GM12874 (cell line): ENCODE data around the gene ADARB1.

Experiments
- CTCF ChIP-seq: IDR thresholded peaks from 2 replicates; pipeline ENCODE4 v1.5.1; 2011; ENCODE audit warnings: low read depth, mild to moderate bottlenecking, control low read depth, low read length, moderate library complexity; ENCODE audit not compliant: insufficient read depth

ADARB1 gene

GRCh38 chr21:45153358-45154318, 79.3 kb downstream of the ADARB1 start:
- TF ChIP-seq CTCF, result no peak

DNA sequence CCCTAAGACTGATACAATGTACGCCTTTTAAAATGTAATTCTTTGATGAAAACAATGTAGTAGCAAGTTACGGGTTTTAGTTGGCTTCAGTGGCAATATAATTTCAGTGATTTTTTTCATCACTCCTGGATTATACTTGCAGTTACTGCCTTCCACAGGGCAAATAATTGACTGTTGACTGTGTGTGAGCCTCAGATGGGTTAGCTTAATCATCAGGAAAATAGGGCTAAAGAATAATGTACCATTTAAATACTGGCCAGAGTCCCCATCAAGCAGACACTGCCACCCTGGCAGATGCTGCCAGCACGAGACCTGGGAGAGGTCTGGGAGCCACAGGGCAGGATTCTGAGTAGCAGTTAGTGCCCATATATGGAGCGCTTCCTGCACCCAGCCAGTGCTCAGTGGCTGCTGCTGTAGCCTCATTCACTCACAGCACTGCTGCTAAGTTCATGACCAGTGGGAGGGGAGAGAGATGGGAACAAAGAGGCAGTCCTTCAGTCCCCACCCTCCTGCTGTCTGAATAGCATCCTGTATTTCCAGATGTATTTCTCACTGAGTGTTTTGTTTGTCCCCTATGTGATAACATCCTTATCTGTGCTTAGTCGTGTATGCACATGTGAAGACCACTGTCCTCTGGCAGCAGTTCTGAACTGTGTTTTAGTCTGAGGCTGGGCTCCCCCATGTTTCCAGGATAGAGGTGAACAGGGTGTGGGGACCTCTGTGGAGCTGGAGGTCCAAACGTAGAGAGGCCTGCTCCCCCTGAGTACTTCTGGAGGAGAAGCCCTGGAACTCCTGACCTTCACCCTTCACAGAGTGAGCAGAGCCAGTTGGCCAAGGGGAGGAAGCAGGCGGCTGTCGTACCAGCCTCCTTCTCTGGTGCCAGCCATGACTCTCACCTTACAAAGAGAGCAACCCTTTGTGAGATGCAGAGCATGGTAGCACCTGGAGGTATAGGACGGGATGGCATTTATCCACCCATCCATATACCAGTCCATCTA, 80.4 kb downstream of the ADARB1 start:
- no peak for TF ChIP-seq CTCF

DNA sequence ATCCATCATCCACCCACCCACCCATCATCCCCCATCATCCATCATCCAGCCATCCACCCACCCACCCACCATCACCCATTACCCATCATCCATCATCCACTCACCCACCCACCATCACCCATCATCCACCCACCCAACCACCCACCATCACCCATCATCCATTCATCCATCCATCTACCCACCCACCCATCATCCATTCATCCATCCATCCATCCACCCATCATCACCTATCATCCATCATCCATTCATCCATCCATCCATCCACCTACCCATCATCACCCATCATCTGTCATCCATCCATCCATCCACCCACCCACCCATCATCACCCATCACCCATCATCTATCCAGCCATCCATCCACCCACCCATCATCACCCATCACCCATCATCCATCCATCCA, 81.5 kb downstream of the ADARB1 start:
- no peak for TF ChIP-seq CTCF

DNA sequence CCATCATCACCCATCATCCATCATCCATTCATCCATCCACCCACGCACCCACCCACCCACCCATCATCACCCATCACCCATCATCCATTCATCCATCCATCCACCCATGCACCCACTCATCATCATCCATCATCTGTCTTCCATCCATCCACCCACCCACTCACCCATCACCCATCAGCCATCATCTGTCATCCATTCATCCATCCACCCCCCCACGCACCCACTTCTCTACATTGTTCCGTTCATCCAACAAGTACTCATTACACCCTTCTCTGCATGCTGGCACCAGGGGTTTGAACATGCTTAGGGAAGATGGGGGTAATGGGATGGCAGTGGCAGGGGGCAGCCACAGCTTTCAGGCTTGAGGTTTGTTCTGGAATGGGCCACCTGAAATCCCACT, 82.1 kb downstream of the ADARB1 start:
- no peak for TF ChIP-seq CTCF

- TF ChIP-seq CTCF, result no peak
These were observed 83.6 kb downstream of the ADARB1 start for GRCh38 chr21:45157932-45158331.

GRCh38 chr21:45158491-45159423, 84.4 kb downstream of the ADARB1 start:
- TF ChIP-seq CTCF, result no peak
